GM21390 (cell line): ENCODE results near the gene FXN.
"Not testable (repeated sequence)": the region's sequence is repeated elsewhere in the genome, so short reads cannot be mapped to it uniquely, and the experiment has no call there.

Experiments used
- ATAC-seq: cut with Tn5 transposase; IDR thresholded peaks from one replicate; pipeline ENCODE4 v1.9.1; 2021; ENCODE audit not compliant: unreplicated experiment

FXN gene

DNA sequence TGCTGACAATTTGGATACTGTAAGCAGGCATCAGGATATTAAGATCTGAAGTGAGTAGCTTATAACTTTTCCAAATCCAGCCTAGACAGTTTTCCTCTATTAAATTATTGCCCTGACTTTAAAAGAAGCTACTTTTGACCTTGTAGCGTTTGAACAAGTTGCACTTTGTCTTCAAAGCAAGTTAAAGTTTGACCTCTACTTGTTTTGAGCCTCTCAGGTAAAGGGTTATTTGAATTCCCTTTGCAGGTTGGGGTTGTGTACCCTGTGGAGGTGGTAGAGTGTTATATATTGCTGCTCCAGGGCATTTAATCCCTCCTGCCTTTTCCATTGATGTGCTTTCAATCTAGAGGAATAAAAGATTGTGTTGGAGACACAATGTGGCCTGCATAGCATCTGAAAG lies 30.1 kb downstream of the FXN start:
- no peak for ATAC-seq

DNA sequence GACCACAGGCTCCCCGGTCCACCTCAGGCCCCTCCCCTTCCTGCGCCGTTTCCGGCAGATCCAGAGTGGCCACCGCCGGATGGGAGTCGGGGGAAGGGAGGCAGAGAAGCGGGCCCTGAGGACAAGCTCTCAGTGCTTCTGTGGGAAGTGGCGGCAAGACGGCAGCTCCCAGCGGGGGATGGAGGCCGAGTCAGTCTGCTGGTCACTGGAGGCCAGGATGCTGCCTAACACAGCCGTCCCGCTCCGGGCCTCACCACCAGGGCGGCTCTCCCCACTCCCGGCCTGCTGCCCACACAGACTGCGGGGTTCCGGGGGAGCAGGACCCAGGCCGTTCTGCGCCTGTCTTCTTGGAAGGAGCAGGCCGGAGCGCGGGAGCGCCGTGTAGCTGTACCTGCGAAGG lies 31.4 kb downstream of the FXN start:
- no peak for ATAC-seq

DNA sequence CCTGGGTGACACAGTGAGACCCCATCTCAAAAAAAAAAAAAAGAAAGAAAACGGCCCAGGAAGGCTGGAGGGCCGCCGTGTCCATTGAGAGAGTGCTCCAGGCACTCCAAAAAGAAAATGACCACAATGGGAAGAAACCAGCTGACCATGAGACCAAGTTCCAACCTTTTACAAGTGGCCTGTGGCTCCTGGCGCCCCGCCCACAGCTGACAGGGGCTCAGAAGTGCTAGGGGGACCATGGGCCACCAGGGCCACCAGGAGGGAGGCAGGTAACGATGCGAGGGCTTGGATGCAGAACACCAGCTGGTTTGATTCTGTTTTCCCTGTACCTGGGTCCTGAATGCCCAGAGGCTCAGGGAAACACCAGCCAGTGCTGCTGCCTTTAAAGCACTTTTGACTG lies 34.6 kb downstream of the FXN start:
- no peak for ATAC-seq

DNA sequence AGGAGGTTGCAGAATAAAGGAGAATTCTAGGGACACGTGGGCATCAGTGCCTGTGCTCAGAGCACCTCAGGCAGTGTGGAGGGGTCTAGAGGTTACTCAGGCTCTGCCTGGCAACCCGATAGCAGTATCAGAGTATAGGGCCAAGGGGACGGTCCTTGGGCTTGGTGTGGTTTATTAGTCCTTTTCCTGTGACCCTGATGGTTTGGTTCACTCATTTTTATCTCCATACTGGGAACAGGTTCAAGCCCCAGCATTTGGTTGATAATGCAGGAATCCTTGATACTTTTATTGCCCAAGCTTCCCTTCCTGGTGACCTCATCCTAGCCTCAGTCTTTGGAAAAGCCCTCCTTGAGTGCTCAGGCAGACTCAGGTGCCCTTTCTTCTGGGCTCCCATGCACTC lies 35.5 kb downstream of the FXN start:
- no peak for ATAC-seq

DNA sequence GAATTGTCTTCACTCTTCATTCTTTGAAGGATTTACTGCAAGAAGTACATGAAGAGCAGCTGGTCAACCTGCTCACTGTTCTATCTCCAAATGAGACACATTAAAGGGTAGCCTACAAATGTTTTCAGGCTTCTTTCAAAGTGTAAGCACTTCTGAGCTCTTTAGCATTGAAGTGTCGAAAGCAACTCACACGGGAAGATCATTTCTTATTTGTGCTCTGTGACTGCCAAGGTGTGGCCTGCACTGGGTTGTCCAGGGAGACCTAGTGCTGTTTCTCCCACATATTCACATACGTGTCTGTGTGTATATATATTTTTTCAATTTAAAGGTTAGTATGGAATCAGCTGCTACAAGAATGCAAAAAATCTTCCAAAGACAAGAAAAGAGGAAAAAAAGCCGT lies 37.6 kb downstream of the FXN start:
- ATAC-seq = no peak

DNA sequence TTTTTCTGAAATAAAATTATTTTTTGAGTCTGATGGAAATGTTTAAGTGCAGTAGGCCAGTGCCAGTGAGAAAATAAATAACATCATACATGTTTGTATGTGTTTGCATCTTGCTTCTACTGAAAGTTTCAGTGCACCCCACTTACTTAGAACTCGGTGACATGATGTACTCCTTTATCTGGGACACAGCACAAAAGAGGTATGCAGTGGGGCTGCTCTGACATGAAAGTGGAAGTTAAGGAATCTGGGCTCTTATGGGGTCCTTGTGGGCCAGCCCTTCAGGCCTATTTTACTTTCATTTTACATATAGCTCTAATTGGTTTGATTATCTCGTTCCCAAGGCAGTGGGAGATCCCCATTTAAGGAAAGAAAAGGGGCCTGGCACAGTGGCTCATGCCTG lies 39.2 kb downstream of the FXN start:
- no peak for ATAC-seq

DNA sequence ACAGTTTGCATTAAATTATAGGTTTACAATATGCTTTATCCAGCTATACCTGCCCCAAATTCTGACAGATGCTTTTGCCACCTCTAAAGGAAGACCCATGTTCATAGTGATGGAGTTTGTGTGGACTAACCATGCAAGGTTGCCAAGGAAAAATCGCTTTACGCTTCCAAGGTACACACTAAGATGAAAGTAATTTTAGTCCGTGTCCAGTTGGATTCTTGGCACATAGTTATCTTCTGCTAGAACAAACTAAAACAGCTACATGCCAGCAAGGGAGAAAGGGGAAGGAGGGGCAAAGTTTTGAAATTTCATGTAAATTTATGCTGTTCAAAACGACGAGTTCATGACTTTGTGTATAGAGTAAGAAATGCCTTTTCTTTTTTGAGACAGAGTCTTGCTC lies 41.0 kb downstream of the FXN start:
- ATAC-seq = no peak

DNA sequence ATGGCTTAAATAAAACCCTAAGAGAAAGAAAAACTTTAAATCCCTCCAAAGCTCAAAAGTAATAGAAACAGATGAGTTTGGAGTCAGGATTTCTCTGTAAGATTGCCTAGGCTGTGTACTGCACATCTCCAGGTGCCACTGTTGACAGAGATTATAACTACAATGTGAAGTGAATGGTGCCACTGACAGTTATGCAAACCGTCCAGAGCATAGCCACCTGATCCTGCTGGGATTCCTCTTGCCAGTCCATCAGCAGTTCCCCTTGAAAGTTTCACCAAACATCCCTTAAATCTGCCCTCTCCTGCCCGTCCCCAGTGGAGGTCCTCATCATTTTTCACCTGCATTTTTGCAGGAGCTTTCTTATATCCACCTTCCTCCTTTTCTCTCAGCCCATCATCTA lies 42.5 kb downstream of the FXN start:
- no peak for ATAC-seq

DNA sequence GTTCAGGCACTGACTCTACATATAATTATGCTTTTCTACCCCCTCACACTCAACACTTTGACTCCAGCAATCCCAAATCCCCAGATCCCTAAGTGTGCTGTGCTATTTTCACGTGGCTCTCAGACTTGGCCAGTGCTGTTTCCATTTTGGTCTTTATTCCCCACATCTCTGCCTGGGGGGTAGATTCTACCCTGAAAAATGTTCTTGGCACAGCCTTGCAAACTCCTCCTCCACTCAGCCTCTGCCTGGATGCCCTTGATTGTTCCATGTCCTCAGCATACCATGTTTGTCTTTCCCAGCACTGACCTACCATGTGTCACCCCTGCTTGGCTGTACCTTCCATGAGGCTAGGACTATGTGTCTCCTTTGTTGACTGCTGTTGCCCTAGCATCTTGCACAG lies 43.0 kb downstream of the FXN start:
- no peak for ATAC-seq

DNA sequence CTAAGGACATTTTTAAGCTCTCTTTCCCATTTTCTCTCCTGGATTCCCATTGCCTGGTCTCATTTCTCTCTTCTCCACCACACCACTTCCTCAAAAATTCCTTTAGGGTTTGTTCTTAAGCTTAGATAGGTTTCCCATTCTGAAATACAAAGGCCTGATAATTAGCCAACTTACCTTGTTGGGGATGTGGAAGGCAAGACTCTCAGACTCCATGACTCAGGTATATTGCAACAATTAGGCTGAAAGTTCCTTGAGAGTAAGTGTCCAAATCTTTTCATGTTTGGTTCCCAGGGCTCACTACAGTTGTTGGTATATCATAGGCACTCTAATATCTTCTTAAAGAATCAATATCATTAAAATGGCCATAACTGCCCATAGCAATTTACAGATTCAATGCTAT lies 43.6 kb downstream of the FXN start:
- ATAC-seq = no peak

DNA sequence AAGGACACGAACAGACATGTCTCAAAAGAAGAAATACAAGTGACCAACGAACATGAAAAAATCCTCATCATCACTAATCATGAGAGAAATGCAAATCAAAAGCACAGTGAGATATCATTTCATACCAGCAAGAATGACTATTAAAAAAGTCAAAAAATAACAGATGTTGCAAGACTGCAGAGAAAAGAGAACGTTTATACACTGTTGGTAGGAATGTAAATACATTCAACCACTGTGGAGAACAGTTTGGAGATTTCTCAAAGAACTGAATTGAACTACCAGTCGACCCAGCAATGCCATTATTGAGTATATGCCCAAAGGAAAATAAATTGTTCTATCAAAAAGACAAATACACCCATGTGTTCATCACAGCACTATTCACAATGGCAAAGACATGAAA lies 45.7 kb downstream of the FXN start:
- ATAC-seq = no peak

DNA sequence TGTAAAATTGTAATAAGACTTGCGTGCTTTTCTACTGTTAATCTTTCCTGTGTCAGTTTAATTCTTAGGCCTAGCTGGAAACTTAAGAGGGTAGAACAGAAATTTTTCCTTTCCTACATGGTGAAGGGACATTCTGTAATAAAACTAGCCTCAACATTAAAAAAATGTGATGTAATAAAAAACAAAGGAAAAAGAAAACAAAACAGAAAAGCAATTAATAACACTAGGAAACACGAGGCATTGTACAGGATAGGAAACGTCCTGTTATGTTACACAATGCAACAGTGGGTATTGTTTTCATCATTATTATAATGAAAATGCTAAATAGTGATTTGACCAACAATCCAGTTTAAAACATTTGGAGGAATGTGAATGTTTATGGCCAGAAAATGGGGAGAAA lies 47.8 kb downstream of the FXN start:
- ATAC-seq = no peak

DNA sequence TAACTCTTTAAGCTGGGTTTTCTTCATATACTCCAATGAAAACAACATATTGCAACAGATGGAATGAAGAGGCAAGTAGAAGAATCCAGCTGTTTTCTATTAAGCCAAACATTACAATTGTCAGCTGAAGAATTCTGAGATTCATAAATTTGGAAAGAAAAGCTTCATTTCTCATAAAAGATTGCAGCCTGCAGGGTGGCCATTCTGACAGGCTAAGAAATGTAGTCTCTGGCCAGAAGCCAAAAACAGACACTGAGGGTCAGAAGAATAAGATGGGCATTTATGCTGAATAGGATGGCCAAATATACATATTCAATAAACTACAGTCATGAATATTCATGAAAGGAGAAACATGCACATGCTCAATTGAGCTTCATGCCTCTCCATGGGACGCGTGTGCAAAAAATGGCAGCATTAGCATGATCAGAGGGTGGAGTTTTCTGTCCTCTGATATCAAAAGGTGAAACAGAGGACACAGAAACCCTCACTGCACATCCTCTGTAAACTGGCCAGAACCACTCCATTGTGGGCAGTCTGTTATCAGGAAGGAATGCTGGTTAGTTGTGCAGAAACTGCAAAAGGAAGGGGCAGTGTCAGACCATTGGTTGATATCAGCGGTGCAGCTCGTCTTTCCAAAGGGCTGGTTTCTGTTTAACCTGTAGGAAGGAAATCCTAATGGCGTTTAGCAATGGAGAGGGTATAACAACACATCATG lies 50.2 kb downstream of the FXN start:
- ATAC-seq = no peak

DNA sequence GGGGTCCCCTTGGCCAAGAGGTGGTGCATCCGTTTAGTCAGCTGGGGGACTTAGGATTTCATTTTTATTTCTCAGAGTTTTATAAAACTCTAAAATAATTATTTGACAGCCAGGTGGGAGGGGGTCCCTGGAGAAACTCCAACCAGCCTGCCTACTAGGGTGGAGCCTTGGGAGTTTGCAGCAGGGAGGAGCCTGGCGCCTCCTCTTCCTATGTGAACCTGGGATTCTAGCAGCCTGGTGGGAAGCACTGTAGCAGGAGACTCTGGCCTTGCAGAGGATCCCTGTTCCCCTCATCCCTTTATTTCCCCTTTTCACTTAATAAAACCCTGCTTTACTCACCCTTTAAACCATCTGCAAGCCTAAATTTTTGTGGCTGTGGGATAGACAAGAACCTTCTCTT lies 50.8 kb downstream of the FXN start:
- no peak for ATAC-seq

DNA sequence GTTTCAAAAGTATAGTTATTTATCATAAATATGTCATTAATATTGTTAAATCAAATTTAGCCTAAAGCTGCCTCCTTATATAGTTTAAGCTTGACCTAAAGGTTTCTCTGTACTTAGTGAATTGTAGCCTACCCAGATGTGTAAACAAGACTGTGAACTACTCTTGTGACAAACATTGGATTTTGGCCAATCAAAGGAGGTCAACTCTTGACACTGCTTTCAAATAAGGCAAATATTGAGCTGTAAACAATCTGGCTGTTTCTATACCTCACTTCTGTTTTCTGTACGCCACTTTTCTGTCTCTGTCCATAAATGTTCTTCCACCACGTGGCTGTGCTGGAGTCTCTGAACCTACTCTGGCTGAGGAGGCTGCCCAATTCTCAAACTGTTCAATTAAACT lies 51.2 kb downstream of the FXN start:
- ATAC-seq = no peak

DNA sequence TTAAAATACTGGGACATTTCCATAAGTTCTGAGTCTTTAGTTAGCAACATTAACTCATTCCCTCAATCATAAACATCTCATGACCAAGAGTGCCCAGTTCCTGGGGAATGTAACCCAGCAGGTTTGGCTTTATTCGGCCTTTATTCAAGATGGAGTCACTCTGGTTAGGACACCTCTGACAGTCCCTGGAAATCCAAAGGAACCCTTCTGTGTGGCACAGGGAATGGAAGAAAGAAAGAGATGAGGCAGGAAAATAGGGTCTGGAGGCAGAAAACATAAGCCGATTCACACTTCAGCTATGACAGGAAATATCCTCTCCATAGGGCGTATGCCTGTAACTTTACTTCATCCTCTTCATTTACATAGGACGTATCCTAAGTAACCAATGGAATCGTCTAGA lies 53.5 kb downstream of the FXN start:
- no peak for ATAC-seq

DNA sequence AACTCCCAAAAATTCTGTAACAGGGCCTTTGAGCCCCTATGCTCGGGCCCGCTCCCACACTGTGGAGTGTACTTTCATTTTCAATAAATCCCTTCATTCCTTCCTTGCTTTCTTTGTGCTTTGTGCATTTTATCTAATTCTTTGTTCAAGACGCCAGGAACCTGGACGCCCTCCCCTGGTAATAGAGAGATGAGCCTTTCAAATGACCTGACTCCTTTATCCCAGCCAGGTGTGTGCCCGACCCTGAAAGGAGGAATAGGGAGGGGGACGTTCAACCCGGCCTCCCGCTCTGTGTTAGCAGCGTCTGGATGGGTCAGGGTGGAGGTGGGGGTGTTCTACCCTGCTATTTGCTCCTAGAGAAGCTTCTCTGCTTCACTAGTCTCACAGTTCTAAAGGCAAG lies 53.9 kb downstream of the FXN start:
- ATAC-seq = no peak

DNA sequence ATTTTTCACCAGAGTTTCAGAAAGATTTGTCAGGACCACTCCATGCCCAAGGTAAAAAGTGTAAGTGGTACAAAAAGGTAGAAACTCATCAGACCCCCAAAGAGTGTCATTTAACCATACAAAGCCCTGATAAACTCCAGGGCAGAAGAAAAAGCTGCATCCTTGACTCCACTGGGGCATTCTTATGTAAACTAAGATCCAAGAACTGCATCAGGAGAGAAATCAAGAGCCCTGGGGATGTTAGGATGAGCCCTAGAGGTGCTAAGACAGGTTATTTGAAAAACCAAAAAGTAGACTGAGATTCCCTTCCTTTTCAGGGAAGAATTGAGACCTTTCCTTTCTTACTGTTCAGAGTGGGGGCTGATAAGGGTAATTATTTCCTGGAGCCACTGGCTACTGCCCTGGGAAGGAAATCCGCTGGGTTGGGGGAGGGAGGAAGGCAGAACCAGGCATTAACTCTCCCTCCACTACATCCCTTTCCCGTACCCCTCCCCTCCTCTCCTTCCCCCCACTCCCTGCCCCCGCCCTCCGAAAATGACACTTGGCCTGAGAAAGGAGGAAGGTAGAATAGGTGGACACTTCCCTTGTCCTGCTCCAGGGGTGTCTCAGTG lies 54.7 kb downstream of the FXN start:
- ATAC-seq = no peak

DNA sequence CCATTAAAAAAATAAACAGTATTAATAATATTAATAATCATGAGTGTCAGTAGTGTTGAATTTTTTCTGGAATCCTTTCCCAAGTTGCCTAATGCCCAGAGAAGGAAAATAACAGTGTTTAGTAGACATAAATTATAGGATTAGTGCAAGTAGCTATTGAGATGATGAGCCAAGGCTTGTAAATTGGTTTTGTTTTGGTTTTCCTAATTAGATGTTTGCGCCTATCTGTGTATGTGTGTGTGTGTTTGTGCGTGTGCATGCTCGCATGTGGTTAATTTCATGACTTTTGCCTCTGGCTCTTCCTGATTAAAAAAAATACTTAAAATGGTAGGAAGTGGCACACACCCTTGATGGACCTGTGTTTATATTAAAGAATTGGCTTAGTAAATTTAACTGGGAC lies 55.4 kb downstream of the FXN start:
- no peak for ATAC-seq

DNA sequence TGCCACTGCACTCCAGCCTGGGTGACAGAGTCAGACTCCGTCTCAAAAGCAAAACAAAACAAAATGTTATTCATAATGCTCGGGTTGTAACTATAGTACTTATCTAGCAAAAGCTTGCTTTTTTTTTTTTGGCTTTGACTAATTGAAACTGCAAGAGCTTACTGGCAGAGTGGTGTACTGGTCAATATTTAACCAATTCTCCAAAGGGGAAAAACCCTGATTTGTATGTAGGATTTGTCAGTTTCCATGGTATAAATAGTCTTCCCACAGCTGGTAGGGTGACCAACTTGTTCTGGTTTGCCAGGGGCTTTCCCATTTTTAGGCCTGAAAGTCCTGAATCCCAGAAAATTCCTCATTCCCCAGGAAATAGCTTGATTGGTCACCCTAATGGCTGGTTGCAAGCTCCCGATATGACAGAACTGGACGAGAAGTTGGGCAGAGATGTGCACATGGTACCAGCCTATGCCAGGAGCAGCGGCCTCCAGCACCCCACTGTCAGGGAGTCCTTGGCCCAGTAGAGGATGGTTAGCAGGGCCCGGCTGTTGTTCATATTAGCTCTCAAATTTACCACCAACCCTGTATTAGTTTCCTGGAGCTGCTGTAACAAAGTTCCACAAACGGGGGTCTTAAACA lies 58.0 kb downstream of the FXN start:
- ATAC-seq = peak; percentile 58

DNA sequence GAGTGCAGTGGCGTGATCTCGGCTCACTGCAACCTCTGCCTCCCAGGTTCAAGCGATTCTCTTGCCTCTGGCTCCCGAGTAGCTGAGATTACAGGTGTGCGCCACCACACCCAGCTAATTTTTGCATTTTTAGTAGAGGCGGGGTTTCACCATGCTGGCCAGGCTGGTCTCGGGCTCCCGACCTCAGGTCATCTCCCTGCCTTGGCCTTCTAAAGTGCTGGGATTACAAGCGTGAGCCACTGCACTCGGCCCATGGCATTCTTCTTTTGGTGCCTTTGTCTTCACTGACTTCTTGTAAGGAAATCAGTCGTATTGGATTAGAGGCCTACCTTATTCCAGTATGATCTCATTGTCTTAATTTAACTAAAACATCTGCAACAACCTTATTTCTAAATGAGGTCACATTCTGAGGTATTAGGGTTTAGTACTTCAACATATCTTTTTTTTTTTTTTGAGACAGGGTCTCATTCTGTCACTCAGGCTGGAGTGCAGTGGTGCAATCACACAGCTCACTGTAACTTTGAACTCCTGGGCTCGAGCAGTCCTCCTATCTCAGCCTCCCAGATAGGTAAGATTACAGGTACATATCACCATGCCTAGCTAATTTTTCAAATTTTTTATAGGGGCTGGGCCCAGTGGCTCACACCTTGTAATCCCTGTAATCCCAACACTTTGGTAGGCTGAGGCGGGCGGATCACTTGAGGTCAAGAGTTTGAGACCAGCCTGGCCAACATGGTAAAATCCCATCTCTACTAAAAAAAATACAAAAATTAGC lies 59.0 kb downstream of the FXN start:
- not testable (repeated sequence) for ATAC-seq

DNA sequence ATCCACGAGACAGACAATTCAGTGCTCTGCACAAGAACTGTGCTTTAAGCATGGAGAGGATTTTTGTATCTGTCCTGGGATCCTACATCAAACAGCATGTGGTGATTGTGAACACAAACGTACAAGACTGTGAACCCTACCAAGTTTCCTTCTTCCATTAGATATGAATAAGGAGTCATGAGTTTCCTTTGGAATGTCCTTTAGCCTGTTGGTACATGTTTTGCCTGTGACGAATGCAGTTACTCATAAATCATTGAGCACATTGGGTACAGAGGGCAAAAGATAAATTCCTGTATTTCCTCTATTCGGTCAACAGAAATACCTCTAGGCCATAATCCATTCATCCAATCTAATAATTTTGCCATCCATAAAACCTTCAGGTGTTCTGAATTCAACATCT lies 61.5 kb downstream of the FXN start:
- no peak for ATAC-seq
